KBM-7 (cell line): Measurements from ENCODE around the gene RAB44.

Experiments used
- DNase-seq: peaks from one replicate; pipeline ENCODE4 v3.0.0-alpha.2; 2015
- in situ Hi-C: fragments of 300-500 bp; cut with MboI; formaldehyde crosslinking; loops from 2 replicates; pipeline ENCODE4 v1.14.3; 2020; ENCODE audit warnings: low sequenced_read_pairs, low pct_unique_long_range_greater_than_20kb, mixed read lengths

Gene RAB44

DNA sequence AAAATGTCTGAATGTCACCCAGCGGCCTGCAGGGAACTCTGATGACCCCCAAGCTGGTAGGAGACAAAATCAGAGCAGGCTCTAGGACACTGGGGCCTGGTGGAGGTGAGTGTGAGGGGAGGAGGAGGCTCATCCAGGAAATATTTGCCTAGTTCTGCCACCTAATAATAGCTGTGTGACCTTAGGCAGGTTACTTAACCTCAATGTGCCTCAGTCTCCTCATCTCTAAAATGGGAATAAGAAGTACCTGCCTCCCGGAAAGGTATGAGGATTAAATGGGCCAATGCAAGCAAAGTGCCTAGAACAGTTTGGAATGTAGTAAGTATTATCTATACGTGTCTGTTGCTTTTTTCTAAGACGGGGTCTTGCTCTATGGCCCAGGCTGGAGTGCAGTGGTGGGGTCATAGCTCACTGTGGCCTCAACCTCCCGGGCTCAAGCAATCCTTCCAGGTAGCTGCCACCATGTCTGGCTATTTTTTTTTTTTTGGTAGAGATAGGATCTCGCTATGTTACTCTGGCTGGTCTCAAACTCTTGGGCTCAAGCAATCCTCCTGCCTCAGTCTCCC is 60.4 kb downstream of the RAB44 start:
- DNase-seq: no peak
- in situ Hi-C loops: loop anchor here (25.0 kb wide), 1 partner anchor 454 kb away; no protein-coding TSS in a partner anchor

- DNase-seq: no peak
- in situ Hi-C loops: loop anchor here (25.0 kb wide), 1 partner anchor 454 kb away; no protein-coding TSS in a partner anchor
These were observed 61.0 kb downstream of the RAB44 start for GRCh38 chr6:36758516-36759147.

- DNase-seq: peak; percentile 81
- in situ Hi-C loops: loop anchor here (25.0 kb wide), 1 partner anchor 453 kb away; no protein-coding TSS in a partner anchor
These were observed 61.6 kb downstream of the RAB44 start for GRCh38 chr6:36759148-36759759.

DNA sequence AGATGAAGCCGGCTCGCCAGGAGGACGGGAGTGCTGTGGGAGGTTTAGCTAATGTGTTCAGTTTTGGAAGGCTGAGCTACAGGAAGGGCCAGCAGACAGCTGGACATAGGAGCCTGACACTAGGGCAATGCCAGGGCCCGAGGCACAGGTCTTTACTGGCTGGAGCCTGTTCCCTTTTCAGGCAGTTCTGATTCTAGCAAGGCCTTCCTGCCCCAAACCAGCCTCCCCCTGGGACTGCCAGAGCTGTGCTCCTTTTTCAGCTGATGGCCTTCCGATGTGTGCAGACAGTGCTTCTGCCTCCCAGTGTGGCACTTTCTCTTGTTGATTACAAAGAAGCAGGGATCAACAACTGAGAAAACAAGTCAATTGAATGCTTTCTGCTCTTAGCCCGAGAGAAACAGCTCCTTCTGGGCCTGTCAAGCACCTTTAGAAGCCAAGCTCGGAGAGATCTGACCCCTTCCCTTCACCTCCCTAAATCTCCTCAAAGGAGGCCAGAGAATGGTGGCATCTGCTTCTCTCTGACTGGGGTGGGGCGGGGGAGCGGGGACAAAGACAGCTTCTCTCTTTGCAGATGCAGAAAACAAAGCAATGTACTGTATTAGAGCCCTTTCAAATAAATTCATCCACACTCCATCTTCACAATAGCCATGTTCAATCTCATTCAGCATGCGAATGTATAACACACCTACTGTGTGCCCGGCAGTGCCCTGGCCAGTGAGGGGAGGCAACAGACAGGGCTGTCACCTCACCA is 63.2 kb downstream of the RAB44 start:
- no peak for DNase-seq
- in situ Hi-C loops: loop anchor here (25.0 kb wide), 1 partner anchor 451 kb away; no protein-coding TSS in a partner anchor

DNA sequence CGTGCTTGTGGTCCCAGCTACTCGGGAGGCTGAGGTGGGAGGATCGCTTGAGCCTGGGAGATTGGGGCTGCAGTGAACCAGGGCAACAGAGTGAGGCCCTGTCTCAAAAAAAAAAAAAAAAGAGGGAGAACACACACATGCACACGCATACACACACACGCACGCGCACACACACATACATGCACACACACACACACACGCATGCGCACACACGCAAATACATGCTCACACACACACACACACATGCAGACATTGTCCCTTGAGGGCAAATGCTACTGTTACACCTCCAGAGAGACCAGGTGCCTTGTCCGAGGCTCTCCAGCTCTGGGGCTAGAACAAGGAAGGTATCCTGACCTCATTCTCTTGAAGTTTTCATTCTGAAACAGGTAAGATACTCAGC is 64.5 kb downstream of the RAB44 start:
- no peak for DNase-seq
- in situ Hi-C loops: loop anchor here (25.0 kb wide), 1 partner anchor 450 kb away; no protein-coding TSS in a partner anchor

- in situ Hi-C loops: loop anchor here (25.0 kb wide), 1 partner anchor 447 kb away; no protein-coding TSS in a partner anchor
- no peak for DNase-seq
These were observed 67.6 kb downstream of the RAB44 start for GRCh38 chr6:36765190-36765589.

GRCh38 chr6:36765594-36766398 is 68.2 kb downstream of the RAB44 start:
- in situ Hi-C loops: loop anchor here (25.0 kb wide), 1 partner anchor 447 kb away; no protein-coding TSS in a partner anchor

DNA sequence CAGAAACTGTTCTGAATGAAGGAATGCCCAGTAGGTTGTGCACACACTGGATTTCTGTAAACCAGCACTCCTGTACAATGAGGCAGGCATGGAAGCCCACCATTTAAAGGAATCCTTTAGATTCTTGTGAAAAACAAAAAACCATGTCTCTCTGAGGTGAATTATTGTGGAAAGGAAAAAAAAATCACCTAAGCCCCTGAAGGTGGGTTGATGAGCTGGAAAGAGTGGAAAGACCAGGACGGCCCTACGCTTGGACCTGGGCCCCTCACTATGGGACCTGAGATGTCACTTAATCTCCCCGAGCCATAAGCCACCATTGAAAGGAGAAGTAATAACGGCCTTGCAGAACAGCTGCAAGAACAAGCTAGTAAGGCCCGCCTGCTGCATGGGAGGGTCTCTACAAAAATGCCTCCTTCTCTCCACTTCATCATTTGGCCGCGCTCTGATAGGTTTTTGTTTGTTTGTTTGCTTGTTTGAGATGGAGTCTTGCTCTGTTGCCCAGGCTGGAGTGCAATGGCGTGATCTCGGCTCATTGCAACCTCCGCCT is 68.8 kb downstream of the RAB44 start:
- in situ Hi-C loops: loop anchor here (25.0 kb wide), 1 partner anchor 446 kb away; no protein-coding TSS in a partner anchor
- DNase-seq: no peak

More at GRCh38 chr6:36765594-36766398, 68.2 kb downstream of the RAB44 start:
- DNase-seq: peak; percentile 79

- in situ Hi-C loops: loop anchor here (25.0 kb wide), 1 partner anchor 443 kb away; no protein-coding TSS in a partner anchor
- no peak for DNase-seq
These were observed 71.6 kb downstream of the RAB44 start for GRCh38 chr6:36769183-36769675.

DNA sequence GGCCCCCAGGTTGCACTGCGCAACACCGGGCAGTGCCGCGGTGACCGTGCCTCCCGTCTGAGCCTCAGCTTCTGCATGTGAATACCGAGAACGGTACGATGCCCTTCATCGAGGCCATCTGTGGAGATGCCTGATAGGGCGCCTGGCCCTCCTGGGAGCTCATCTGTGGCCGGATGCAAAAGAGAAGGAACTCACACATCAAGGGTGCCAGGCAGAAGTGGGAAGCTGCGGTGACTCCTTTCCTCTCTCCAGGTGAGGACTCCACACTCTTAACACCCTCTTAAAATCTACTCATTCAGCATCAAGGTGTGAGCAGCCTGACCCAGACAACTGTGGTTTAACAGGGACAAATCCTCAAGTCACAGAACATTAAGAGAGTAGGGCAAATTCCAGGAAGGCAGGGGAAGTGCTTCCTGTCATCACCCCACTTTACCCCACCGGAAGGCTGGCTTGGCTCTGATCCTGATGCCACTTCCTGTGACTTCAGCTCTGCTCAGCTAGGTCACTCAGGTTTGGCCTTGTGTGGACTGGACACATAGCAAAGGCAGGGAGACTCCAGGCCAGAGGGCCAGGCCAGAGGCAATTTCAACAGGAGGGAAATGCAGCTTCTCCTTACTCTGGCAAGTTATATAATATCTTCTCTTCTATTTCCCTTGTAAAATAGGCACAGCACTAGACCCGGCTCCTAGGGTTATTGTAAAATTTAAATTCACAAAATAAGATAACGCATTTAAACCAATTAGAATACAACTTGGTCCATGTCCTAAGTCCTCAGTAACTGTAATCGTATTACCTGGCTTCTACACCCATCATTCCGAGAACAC is 72.3 kb downstream of the RAB44 start:
- in situ Hi-C loops: loop anchor here (10.0 to 25.0 kb wide), 3 partner anchors 75 to 442 kb away; partner anchors contain the start of gene FGD2
- peak; percentile 60 for DNase-seq

DNA sequence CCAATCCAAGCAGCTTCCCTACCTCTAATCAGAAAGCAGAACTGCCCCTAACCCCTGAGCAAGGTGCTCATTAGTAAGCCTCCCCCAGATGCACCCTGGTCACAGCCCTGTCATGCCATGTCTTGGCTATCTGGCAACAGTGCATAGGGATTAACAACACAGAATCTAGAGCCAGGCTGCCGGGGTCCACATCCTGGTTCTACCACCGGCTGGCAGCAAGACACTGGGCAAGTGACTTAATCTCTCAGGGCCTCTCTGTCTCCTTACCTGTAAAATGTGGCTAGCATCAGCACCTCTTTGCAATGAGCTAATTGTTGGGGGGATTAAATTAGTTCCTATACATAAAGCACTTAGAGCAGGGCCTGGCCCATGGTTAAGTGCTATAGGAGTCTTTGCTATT is 73.5 kb downstream of the RAB44 start:
- peak; percentile 18 for DNase-seq
- in situ Hi-C loops: loop anchor here (10.0 to 25.0 kb wide), 3 partner anchors 74 to 441 kb away; partner anchors contain the start of gene FGD2

DNA sequence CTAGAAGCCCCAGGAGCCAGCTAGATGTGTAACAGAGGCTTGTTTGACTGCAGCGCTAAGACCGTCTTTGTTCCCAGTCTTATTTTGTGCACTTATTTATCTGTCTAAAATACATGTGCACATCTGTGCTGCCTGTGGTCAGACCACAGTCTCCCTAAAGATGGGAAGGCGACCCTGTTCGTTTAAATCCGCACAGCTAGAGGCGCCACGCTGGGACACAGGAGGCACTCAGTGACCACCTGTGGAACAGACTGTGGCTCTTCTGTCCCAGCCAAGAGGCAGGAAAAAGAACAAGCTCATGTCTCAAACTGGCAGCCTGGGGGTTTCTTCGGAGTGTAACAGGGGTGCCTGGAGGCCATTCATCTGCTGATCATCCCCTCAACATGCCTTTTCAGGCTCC is 74.8 kb downstream of the RAB44 start:
- DNase-seq: no peak
- in situ Hi-C loops: loop anchor here (10.0 to 25.0 kb wide), 3 partner anchors 72 to 440 kb away; partner anchors contain the start of gene FGD2

- in situ Hi-C loops: loop anchor here (10.0 to 25.0 kb wide), 3 partner anchors 70 to 438 kb away; partner anchors contain the start of gene FGD2
- no peak for DNase-seq
These were observed 76.7 kb downstream of the RAB44 start for GRCh38 chr6:36774331-36774730.

DNA sequence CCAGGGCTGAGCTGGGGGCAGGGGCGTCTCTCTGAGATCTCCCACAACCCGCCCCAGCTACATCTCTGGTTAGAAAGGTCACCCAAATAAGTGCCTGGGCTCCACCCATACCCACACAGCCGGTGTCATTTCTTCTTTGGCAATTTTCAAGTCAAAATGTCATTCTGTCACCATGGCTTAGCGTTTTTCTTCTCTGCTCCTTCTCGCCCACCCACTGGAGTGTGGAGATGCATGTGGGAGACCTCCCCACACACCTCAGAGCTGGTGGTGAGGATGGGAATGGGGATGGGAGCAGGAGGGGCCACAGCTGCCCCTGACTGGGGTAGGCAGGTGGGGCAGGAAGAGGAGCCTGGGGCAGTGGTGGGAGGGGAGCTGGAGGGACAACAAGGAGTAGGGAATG is 78.5 kb downstream of the RAB44 start:
- no peak for DNase-seq
- in situ Hi-C loops: loop anchor here (10.0 kb wide), 2 partner anchors 69 to 229 kb away; partner anchors contain the start of gene FGD2

- DNase-seq: peak; percentile 73
- in situ Hi-C loops: loop anchor here (10.0 kb wide), 2 partner anchors 67 to 227 kb away; partner anchors contain the start of gene FGD2
These were observed 80.2 kb downstream of the RAB44 start for GRCh38 chr6:36777801-36778200.

DNA sequence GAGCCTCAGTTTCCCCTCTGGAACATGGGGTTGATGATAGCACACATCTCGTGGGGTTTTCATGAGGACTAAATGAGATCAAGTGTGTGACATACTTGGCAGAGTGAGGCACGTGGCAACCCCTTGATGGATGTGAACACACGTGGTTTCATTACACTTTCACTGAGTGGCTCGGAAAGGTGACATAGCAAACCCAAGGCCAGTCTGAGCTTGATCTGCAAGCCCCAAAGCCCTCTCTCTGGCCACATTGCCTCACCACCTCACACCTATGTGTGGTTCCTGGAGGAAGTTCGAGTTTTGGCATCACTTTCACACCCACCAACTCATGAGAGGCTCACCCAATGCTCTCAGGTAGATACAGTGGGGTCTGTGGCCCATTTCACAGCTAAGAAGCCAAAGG is 81.6 kb downstream of the RAB44 start:
- no peak for DNase-seq
- in situ Hi-C loops: loop anchor here (10.0 kb wide), 2 partner anchors 66 to 226 kb away; partner anchors contain the start of gene FGD2
